ENCODE results near the gene SPECC1L.
A peak's percentile ranks its signal among the peaks of the same experiment; 100 is the strongest.

The SPECC1L gene

GRCh38 chr22:24430431-24431308, 160.0 kb downstream of the SPECC1L start:
- DNase-seq = no peak

- no peak for DNase-seq
Measured at GRCh38 chr22:24431309-24432034, 160.8 kb downstream of the SPECC1L start.

GRCh38 chr22:24432059-24432853, 161.6 kb downstream of the SPECC1L start:
- DNase-seq = peak; percentile 34

- no peak for DNase-seq
Measured at GRCh38 chr22:24433001-24433827, 162.6 kb downstream of the SPECC1L start.

DNA sequence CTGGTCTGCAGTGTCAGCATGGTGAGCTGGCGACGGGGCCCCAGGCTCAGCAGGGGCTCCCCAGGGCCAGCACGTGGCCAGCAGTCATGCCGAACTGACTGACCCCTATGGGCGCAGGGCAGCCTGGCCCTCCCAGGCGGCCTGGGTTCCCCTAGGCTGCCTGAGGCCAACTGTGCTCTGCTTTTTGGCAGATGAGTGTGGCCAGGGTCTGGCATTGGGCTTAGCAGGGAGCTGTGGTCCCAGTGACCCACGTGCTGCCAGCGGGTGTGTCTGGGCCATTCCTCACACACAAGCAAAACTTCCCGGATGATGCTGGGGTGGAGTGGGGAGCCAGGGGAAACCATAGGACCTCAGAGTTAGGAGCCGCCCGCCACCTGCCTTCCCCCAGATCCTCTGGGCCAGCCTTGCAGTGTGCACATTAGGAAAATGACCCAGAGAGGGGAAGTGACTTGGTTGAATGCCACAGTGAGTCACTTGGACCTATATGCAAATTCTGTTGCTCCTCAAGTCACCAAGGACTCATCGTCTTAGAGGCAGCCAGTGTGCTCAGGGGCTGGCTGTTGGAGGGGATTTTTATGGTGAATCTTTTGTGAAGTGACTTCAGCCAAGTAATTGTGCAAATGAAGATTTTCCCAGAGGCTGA, 163.3 kb downstream of the SPECC1L start:
- peak; percentile 35 for DNase-seq

DNA sequence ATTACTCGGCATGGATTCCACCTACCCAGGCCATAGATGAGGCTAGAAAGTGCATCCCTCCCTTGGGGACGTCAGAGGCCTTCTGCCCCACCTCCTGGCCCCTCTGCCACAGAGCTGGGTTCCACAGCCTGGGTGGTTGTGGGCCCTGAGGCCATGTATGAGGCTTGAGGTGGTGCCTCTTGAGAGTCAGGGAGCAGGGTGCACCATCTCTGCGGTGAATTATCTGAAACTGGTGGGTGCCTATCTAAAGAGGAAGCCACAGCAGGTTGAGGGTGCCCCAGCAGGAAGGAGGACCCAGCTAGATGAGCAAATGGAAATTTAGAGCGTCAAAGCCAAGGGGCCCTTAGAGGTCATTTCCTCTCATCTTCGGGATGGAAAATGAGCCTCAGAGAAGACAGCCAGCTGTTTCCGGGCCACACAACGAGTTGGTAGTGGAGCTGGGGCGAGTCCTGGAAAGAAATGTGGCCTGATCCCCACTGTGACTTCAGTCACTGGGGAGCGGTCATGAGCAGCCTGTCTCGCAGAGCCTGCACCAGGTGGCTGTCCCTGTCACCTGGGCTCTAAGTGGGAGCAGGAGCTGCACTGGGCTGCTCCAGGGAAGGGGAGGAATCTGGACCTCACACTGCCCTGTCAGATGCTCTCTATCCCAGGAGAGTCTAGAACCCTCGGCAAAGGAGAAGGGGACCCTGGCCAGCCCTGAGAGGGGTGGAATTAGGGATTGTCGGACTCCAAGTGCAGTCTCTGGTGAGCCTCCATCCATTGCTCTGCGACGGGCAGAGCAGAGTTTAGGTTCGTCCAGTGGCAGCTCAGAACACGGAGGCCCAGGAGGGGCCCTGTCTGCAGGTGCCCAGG, 164.1 kb downstream of the SPECC1L start:
- peak; percentile 55 for DNase-seq

- DNase-seq = no peak
Measured at GRCh38 chr22:24435323-24435645, 164.7 kb downstream of the SPECC1L start.

DNA sequence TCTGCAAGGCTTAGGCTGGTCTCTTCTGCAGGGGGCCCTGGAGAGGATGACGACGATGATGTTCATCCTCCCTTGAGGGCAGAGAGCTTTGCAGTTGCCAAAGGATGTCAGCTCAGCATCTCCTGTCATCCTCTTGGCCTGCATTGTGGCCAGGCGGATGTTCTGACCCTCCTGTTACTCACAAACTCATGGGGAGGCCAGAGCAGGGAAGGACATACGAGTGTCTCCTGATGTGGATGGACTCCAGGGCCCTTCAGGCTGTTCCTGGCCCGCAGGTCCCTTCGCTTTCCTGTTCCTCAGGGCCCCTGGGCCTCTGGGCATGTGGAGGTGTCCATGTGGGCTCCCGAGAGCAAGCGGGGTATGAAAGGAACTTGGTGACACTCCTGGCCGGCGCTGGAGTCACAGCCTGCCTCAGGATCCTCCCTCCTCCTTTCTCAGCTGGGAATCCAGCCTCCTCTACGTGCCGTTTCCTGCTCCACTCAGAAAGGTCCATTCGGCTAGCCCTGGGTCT, 165.3 kb downstream of the SPECC1L start:
- DNase-seq = no peak

DNA sequence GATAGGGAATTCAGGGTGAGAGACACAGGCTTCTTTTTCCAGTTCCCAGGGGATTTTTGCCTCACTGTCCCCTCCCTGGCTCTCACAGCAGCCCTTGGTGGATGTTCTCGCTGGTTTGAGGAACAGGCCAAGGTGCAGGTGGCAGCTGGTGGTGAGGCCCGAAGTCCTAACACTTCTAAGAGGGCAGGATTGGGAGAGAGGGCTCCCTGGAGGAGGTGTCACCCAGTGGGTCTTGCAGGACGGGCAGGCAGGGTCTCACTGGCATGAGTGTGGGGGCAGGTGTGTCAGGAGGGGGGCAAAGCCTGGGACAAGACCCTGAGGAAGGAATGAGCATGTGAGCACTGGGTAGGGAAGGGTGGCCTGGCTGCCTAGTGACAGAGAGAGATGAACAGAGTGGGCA, 165.9 kb downstream of the SPECC1L start:
- DNase-seq = no peak

GRCh38 chr22:24437091-24437490, 166.5 kb downstream of the SPECC1L start:
- no peak for DNase-seq

DNA sequence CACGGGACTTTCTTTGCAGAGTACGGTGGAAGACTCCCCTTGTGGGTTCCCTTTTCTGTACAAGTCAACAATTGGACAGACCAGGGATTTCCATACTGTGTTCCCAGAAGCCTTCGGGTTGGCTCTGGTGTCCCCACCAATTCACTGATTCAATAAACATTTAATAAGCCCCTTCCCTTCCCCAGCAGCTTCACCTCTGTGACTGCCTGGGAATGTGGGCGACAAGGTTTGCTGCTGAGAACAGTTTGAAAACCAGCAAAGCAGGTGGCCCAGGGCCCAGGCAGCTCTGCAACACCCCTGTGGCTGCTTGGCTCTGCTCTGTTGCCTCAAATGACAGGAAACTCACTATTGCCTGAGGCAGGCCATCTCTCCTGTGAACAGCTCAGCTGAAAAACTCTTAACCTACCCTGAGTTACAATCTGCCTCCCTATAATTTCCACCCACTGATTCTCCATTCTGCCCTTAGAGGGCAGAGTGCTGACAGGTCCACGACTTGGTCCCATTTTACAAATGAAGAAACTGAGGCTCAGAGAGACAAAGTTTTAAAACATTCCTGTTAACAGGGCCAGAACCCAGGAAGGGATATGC, 167.2 kb downstream of the SPECC1L start:
- DNase-seq = no peak

DNA sequence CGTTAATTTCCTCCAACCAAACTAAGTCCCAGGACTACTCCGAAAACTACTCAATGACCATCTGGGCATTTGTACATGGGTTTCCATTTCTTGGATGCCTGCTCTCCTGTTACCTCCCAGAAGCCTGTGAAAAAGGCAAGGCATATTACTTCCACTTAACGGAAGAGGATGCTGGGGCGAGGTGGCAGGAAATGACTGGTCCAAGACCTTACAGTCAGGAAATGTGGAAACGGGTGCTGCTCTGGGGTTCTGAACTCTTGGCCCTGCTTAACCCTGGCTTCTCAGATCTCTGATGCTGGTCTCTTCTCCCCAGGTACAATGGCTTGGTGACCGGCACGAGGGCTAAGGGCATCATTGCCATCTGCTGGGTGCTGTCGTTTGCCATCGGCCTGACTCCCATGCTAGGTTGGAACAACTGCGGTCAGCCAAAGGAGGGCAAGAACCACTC, 169.7 kb downstream of the SPECC1L start:
- no peak for DNase-seq

DNA sequence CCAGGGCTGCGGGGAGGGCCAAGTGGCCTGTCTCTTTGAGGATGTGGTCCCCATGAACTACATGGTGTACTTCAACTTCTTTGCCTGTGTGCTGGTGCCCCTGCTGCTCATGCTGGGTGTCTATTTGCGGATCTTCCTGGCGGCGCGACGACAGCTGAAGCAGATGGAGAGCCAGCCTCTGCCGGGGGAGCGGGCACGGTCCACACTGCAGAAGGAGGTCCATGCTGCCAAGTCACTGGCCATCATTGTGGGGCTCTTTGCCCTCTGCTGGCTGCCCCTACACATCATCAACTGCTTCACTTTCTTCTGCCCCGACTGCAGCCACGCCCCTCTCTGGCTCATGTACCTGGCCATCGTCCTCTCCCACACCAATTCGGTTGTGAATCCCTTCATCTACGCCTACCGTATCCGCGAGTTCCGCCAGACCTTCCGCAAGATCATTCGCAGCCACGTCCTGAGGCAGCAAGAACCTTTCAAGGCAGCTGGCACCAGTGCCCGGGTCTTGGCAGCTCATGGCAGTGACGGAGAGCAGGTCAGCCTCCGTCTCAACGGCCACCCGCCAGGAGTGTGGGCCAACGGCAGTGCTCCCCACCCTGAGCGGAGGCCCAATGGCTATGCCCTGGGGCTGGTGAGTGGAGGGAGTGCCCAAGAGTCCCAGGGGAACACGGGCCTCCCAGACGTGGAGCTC, 170.2 kb downstream of the SPECC1L start:
- DNase-seq = no peak

GRCh38 chr22:24441406-24442351, 171.0 kb downstream of the SPECC1L start:
- DNase-seq = no peak

DNA sequence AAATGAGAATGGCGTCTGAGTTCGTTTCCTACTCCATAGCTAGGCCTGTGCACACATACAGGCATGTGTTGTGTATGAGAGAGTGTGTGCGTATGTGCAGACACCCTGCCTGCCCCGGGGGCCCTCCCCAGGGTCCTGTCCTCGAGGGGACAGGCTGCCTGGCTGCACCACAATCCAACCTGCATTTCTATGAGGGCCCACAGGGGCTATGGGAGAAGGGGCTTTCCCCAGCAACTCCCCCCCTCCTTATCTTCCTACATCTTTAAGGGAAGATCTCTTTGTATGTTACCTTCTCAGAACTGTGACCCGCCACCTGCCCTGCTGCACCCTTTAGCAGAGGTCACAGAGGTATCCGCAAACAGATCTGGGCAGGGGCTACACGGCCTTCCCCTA, 171.7 kb downstream of the SPECC1L start:
- DNase-seq = no peak

- DNase-seq = no peak
Measured at GRCh38 chr22:24443668-24444067, 173.0 kb downstream of the SPECC1L start.

DNA sequence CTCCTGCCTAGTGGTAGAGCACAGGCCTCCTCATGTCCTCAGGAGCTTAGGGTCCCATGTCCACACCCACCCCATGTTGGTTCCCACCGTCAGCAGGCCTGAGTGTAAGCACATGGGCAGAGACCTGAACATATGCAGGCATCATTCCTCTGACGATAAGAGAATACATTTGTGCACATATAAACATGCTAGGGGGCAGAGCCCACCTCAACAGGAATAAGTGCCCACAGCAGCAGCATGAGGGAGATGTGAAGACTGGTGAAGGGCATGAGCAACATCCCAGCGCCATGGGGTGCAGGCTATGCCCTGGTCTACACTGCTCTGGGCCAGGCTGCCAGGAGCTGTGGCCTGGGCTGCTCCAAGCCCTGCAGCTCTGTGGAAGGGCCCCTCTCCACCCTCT, 173.6 kb downstream of the SPECC1L start:
- no peak for DNase-seq

DNA sequence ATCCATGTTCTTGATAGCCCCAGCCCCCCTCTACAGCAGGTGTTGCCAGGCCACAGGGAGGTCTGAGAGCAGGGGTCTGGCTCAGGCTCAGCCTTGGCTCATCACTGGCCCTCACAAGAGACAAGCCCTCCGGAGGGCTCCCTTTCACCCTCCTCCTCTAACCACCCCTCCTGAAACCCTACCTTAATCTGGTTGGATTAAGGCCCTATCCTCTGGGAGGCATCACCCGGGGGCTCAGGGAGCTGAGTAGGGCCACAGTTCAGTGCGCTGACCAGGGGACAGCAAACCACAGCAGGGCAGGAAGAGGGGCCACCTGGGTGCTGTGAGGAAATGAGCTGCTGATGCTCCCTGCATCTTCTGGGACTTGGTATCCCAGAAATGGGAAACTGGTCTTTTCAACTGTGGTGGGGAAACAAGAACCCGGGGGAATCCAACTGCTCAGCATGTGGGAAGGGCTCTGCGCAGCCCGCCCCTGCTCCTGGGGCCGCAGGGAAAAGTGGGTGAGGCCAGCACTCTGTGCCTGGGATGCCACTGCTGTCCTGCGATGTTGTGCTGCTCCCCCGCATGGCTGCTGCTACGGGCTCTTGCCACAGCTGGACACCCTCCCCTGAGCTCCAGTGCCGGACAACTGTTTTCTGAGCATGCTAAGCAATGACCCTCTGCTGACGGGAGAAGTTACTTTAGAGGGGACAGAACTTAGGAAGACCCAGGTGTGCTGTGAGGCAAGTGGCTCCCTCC, 174.3 kb downstream of the SPECC1L start:
- no peak for DNase-seq
